HG02588 (cell line): ENCODE results near the gene FBXW4.
"Not testable (repeated sequence)": the region's sequence is repeated elsewhere in the genome, so short reads cannot be mapped to it uniquely, and the experiment has no call there.

ENCODE experiments used
- ATAC-seq: cut with Tn5 transposase; IDR thresholded peaks from one replicate; pipeline ENCODE4 v1.9.1; 2021; ENCODE audit warnings: mild to moderate bottlenecking, moderate library complexity; ENCODE audit not compliant: unreplicated experiment

FBXW4 gene

DNA sequence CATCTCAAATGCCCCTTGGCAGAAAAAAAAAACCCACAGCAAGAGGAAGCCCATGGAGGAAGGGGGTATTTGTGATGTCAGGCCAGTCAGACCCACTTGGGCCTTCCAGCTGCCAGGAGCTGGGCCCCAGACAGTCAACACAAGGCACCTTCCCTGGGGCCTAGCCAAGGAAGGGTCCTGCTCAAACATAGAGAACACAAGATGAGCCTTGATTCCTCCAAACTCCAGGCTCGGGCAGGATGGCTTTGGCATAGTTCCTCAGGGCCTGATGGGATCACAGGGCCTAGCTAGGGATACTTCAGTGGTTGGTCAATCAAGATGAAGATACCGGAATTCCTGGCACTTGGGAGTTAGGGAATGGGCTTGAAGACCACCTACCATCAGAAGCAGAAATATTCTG lies 76.1 kb downstream of the FBXW4 start:
- ATAC-seq: no peak

DNA sequence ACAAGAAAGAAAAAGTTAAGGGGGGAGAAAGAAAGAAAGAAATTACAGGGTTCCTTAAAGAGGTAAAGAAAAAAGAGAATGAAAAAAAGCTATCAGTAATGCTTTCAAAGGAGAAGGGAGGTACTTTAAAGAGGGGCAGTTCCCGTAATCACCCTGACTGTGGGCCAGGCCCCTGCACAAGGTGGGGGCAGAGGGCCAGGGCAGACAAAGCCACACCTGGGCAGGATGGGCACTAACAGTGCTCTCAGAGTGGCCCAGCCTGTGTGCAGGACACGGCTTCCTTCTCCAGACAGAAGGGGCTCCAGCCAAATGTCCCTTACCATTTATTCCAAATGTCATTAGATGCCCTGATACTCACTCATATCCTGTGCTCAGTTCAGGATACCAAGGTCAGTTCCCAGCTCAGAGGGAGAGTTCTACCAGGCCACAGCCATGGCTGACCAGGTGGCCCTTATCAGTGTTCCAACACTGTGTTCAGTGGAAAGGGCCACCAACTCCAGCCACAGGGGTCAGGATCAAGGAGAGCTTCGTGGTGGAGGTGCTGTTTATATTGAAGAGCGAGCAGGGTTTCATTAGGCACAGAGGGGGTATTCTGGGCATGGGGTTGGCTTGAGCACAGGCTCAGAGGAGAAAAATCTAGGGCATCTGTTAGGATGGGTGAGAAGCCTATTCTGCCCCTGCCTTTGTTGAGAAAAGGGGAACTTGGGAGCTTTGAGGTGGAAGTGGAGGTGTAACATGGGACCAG lies 77.0 kb downstream of the FBXW4 start:
- no peak for ATAC-seq

DNA sequence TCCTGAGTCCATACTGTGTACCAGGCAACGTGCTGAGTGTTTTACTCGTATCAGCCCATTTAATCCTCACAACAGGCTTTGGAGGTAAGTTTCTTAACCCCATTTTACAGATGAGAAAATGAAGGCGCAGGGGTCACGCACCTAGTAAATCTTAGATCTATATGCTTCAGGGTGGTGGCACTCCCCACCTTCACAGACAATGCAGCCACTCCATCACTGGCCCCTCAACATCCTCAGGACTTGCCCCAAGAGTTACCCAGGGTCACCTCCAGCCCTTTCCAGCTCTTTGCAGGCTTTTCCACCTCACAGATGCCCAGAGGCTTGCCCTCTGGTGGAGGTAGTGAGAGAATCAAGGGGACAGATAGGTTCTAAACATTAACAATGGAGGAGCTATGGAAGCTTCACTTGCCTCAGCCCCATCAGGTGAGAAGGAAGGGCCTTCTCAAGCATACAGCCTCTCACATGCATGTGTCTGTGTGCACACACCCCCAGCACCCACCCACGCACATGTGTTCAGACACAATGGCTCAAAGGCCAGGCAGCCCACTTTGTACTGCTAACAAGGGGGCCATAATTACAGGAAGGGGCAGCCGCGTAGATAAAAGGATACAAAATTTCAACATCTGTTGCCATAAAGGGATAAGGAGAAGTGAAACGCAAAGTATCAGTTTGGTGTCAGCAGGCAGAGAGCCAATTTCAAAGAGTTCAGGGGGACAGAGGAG lies 77.7 kb downstream of the FBXW4 start:
- ATAC-seq: no peak

DNA sequence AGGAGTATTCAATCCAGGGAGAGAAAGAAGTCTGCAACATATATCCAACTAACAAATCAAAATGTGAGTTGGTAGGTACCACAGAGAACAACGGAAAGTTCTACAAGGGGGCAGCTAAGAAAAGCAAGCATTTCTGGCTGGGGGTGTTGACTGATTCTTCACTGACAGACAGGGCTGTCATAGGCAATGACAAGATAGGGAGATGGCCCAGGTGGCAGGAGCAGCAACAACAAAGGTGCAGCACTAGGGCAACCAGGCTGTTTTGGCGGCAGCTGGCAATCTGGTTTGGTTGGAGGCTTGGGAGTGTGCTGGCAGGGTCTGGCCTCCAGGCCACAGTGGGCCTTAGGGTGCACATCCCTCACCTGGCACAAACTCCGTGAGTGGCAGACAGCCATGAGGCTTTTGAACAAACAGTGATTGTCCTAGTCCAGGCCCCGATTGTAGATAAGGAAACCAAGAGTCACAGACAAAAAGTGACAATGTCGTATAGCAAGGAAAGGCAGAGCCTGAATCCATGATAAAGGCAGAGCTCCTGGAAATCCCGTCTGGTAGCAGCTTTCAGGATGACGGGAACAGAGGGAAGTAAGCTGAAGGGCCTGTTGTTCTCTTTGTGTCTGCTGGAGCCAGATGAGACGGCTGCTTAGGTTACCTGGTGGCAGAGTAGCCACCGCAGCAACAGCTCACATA lies 78.4 kb downstream of the FBXW4 start:
- ATAC-seq: no peak

DNA sequence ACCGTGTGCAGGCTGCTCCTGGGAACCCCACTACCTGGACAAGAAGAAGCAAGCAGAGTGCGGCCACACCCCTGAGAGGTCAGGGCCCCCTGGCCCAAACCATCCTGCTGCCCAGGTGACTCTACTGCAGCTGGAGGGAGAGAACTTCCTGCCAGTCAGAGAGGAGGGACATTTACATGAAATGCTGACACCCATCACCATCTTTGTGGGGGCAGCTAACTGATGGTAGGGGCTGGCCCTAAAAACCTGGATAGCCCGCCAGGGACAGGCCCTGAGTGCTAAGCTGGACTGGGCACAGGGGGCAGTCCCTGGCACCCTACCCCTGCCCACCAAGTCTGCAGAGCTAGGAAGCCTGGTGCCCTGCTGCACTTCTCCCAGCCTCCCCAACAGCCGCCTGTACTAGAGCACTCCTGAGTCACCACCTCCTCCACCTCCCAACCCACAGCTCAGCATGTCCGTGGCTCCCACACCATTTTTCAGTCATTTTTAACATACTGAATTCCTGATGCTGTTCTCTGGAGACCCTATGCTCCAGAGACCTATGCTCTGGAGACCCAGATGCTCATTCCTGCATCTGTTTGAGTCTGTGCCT lies 79.3 kb downstream of the FBXW4 start:
- ATAC-seq: no peak

DNA sequence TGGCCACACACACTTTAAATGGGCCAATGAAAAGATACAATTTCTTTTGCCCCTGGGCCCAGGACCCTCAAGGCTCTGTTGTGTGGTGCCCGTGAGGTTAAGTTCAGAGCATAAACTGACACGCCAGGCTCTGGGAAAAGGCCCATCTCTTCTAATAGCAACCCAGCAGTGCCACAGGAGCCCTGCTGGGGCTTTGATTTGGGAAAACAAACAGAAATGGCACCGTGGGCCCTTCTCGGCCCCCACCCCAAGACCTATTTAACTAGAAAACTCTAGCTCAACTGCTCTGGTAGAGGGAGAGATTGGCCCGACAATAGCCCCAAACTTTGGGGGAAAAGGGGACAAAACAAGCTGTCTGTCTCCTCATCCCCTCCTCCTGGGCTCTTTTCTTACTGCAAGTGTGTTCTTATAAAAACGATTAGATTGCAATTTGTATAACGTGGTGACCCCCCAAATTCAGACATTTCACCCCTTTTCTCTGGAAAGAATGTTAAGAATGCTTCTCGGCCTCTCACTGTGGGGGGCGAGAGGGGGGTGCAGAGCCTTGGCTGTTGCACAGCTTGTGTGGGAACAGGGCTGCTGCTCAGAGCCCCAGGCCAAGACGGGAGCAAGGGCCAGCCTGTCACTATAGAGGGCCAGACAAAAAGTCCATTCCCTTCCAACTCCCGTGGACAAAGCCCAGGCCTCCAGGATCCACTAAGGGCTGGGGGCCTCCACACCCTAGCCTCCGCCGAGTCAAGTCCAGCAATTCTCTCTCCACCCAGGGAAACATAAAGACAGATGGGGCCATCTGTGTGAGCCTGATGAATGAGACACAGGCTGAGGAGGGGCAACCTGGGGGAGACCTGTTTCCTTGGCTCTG lies 80.1 kb downstream of the FBXW4 start:
- ATAC-seq: no peak

DNA sequence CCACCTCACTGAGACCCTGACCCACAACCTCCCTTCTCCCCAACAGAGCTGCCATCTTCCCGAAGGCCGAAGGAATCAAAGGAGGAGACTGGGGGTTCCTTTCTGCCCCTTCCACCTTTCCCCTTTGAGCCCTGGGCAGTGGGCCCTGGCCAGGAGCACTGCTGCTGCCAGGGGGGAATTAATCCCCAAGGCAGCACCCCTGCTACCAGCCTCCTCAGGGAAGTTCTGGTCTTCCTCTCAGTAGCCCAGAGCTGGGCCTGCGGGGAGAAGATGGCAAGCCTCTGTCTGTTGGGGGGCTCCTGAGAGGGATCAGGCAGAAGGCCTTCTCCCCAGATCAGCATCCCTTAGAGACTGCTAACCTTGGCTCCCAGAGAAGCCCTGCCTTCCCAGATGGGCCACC lies 81.3 kb downstream of the FBXW4 start:
- ATAC-seq: no peak

DNA sequence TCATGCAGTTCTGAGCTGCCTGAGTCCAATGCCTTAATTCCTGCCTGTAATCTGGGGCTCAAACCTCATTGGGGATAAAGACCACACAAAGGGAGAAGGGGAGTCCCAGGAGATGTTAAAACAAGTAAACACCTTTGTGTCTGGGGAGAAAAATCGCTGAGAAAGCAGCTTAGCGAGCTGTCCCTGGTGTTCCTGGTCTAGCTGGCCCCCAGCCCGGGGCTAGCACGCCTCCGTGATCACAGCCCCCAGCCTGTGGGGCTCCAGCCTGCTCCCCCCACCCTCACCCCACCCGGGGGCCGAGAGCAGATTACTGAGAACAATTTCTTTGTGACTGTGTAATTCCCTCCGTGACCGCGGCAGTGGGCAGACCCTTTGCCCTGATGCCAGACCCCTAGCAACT lies 82.1 kb downstream of the FBXW4 start:
- no peak for ATAC-seq

DNA sequence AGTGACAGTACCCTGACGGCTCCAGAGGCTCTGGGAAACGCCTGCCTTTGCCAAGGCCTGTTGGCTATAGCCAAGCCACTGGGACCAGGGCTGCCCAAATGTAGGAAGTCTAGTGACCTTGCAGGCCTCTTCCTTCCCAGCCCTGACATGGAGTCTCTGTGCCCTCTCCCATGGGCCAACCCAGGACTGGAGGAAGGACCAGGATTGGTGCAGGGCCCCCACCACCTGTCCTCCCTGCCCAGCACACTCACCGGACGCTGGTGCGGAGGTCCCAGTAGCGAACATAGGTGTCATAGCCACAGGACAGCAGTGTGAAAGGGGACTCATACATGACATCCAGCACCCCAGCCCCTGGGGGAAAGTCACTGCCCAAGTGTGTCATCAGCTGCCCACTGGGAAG lies 82.9 kb downstream of the FBXW4 start:
- no peak for ATAC-seq

DNA sequence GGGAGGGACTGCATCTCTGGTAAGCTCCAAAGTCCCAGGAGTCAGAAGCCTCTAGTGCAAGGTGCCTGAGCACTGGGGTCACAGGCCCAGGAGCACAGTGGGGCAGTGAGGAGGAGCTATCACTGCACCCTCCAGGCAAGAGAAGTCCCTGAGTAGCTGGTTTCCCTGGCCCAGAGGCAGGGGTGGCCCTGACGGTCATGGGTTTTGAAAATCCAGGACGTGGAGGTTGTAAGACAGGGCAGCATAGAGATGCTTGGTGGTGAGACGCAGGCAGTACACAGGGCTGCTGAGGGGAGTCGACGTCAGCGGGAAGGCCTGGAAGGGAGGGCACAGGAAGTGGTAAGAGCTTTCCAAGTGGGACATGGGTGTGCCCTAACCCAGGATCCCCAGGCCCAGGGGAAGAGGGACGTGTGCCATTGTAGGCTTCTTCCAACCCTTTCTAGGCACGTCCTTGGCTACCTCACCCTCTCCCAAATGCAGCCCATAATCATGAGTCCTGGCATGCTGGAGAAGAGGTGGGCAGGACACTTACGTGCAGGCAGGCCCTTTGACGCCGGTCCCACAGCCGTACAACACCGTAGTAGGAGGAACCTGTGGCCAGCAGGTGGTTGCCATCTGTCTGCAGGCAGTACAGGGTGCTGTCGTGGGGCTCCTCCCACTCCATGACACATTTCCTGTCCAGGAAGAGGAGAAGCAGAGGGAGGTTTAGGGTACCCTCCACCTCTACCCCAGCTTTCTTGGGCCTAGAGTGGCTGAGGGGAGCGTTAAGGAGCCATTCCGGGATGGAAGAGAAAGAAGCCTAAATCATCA lies 83.7 kb downstream of the FBXW4 start:
- no peak for ATAC-seq

DNA sequence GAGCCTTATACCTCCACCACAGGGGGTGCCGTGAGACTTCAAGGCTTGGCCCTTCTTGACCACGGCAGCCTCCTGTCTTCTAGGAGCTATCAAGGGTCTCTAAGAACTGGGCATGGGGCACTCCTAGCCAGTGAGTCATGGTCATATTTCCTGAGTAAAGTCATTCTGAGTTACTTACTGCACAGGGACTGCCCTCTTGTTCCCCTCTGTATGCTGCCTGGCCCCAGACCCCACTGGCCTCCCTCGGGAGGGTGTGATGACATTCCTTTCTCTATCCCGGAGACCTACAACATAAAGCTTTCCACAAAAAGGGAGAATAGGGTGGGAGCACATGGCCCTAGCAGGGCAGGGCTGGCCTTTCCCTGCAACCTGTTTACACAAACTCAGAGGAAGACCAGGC lies 85.5 kb downstream of the FBXW4 start:
- no peak for ATAC-seq

DNA sequence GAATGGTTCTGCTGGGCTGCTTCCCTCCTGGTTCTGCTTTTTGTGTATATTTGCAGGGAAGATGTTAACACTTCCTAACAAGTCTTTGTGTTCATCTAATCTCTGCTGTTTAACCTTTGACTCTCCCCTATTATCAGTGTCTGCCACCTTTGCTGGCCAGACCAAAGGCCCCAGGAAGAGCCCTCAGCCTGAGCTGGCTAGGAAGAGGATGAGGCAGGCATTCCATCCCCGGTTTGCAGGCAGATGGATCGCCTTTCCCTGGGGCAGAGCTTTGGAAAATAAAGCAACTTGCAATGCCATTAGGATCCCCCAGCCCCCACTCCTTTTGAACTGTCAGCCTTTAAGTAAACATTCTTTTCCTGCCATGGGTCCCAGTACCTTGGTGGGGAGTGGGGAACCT lies 87.8 kb downstream of the FBXW4 start:
- no peak for ATAC-seq

DNA sequence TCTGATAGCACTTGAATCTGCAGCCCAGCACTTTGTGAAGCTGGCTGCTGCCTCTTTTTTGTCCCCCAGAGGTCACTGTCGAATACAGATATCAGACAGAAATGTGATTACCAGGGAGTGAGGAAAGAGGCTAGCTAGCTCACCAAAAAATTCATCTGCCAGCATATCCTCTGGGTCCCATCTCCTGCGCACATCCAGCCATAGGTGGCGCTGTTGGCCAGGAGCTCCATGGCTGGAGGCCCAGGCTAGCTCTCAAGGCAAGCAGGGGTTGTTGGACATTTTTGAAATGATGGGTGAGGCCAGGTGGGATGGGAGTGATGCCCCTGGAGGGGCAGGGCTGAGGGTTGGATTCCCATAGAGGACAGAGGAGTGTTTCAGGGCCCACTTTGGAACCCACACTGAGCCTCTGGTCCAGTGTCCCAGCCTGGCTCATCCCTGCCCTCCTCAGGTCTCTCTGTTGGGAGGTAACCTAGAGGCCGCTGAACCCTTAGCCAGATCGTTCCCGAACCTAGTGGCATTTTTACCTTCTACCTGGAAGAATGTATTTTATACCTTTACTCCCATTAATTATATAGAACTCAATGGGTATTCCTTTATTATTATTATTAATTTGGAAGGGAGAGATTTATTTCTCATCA lies 92.1 kb downstream of the FBXW4 start:
- peak; percentile 58 for ATAC-seq

DNA sequence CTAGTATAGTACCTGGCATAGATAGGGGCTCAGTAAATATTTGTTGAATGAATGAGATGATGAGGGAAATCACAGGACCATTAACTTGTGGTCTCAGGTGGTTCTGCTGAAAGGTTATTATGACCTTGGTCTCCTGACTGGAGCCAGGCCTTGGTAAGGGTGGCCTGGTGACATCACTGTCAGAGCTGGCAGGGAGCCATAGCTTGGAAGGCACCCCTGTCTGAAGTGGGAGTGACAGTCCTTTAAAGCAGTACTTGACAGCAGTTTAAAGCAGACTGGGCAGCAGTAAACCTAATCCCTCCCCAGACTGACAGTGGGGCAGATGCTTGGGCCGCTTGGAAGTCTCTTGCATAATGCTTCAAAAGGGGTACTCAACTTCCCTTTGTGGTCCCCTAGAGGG lies 93.4 kb downstream of the FBXW4 start:
- no peak for ATAC-seq

DNA sequence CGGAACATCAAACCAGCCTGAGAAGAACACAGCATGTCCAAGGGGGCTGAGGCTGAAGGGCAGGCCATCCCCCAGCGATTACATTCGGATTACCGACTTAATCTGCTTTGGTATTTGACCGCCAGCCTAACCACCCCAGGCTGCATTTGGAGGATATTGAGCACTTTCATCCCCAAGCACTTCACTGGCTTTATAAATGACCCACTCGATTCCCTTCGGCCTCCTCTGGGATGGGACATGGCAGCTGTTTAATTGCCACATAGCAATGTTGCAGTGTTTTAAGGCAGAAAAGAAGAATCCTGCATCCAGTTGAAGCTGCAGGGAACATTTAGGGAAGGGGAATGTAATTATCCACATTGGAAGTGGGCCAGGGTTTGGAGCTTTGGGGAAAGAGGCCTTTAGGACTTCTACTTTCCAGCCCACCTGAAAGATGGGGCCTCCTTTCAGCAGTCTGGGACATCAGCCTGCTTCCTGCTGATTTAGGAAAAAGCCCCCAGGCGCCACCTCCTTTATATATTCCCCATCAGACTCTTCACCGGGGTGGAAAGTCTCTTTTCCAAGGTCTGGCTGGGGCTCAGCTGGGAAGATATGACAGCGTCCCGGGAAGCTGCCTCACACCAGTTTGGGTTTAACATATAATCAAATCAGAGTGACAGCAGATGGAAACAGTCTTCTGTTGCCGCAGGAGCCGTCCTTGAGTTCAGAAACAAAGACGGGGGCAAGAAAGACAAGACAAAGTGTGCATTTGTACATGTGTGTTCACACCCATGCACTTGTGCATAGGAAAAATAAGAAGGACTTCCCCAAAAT lies 97.7 kb downstream of the FBXW4 start:
- ATAC-seq: no peak

DNA sequence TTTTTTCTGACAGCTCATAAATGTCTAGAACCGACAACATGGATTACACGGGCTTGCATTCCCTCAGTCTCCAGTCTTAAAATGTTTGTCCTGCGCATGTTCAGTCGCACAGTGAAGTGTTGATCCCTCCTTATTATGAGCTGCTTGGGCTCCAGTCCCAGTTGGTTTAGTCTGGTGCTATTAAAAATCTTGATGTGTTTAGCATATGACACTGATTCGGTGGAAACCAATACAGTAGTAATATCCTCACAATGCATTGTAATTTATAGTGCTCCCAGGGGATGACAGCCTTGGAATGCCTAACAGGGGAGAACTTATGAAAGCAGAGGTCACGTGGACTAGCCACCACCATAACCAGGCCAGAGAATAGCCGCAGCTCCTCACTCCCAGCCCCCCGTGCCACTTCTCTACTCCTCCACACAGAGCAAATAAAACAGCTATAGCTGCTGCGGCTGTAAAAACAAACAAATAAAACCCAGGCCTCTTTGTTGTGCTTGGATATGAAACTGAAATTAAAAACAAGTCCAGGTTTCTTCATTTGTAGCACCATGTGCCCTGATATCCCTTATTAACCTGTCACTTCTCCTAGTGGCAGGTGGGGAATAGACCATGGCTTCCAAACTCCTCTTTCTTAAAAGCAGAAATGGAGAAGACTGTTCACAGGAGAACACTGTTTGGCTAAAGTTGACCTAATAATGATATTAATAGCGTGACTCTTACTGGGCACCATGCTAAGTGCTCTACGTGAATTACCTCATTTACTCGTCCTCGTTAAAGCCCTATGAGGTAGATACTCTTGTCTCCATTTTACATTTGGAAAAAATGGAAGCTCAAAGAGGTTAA lies 99.2 kb downstream of the FBXW4 start:
- no peak for ATAC-seq

DNA sequence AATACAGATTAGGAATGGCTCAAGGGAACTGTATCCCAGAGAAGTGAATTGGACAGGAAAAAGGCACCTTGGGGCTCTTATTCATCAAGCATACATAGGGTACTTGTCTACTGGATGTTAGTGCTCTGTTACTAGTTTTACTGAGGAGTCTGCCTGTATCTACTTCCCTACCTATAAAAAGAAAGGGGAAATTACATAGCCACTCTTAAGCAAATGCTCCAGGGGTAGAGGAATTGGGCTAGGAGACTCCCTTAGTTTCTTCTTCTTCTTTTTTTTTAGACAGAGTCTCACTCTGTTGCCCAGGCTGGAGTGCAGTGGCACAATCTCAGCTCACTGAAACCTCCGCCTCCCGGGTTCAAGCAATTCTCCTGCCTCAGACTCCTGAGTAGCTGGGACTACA lies 101.6 kb downstream of the FBXW4 start:
- not testable (repeated sequence) for ATAC-seq

DNA sequence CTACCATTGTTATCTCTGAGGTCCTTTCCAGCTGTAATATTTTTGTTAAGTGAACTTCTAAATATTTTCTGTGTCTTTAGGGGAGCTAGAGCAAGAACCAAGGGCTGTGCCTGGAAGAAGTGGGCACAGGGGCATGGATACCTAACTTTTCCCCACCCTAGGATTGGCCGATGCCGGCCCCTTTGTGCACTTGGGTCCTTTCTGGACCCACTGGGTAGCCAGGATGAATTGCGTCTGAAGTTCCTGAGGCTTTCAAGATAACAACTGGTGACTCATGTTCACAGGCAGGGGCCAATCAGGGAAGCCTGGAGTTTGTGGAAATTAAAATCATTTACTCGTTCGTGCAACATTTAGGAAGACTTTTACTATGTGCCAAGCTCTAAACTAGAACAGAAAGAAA lies 106.1 kb downstream of the FBXW4 start:
- no peak for ATAC-seq
